Kidney (tissue), 14 donors: Measurements from ENCODE around the gene BCL3. TPM values are rescaled to one million over a fixed set of nuclear protein-coding genes. Genes with fewer than 3 reads are reported as not detected.

ENCODE experiments used
- DNase-seq, 5 donors: peaks; one replicate each; pipeline ENCODE4 v3.0.0-alpha.2; 2013 to 2020
- FAIRE-seq: peaks from 2 replicates; lab custom pipeline; 2012; peaks lifted over from hg19 to GRCh38; lab: Jason Lieb, UNC
- H3K27ac ChIP-seq, 2 donors: one replicate each; pipeline ENCODE4 v1.7.0; 2013; ENCODE audit warnings: low read depth in 2 of 2, low read length in 2 of 2, inconsistent platforms in 1 of 2
- H3K27me3 ChIP-seq: one replicate; pipeline ENCODE4 v1.7.1; 2013; ENCODE audit warnings: low read length, inconsistent platforms; ENCODE audit not compliant: control insufficient read depth, insufficient read depth
- H3K36me3 ChIP-seq, 3 donors: one replicate each; pipeline versions ENCODE4 v1.7.0 to v1.7.1; 2013; ENCODE audit warnings: low read length in 3 of 3, control low read depth in 1 of 3, inconsistent platforms in 1 of 3; ENCODE audit not compliant: insufficient read depth in 3 of 3, control insufficient read depth in 2 of 3
- H3K4me1 ChIP-seq, 3 donors: one replicate each; pipeline versions ENCODE4 v1.7.0 to v1.7.1; 2013; ENCODE audit warnings: low read length in 3 of 3, inconsistent platforms in 1 of 3, low read depth in 1 of 3; ENCODE audit not compliant: control insufficient read depth in 2 of 3, insufficient read depth in 2 of 3
- H3K4me3 ChIP-seq, 3 donors: one replicate each; pipeline versions ENCODE4 v1.7.0 to v1.8.1; 2013; ENCODE audit warnings: low read length in 3 of 3, control low read depth in 1 of 3, inconsistent platforms in 1 of 3
- H3K9ac ChIP-seq, 3 donors: one replicate each; pipeline versions ENCODE4 v1.7.0 to v1.7.1; 2013; ENCODE audit warnings: low read length in 3 of 3, control low read depth in 1 of 3, inconsistent platforms in 1 of 3
- H3K9me3 ChIP-seq, 3 donors: one replicate each; pipeline versions ENCODE4 v1.7.0 to v1.7.1; 2013; ENCODE audit warnings: low read length in 3 of 3, control low read depth in 1 of 3, inconsistent platforms in 1 of 3; ENCODE audit not compliant: control insufficient read depth in 2 of 3, insufficient read depth in 1 of 3
- CTCF ChIP-seq: IDR thresholded peaks from 3 replicates; pipeline ENCODE4 v1.5.1; 2012; ENCODE audit warnings: mild to moderate bottlenecking, moderate library complexity, borderline replicate concordance; ENCODE audit not compliant: insufficient read depth; ENCODE audit errors: extremely low read depth
- intact Hi-C: fragments of 100-400 bp; cut with DNase I; formaldehyde crosslinking; loops from one replicate; pipeline ENCODE4 v1.11.1; 2022
- polyA plus RNA-seq: library from polyadenylated mRNA; stranded (reverse); fragments of 350-450 nt; fragmentation: Illumina TruSeq; extraction: RNeasy Lipid Tissue Mini Kit (QIAGEN cat#74804); gene quantifications from one replicate; pipeline ENCODE4 v1.2.3, GENCODE V29; 2014; ENCODE audit warnings: low read depth, low replicate concordance; ENCODE audit not compliant: insufficient read depth
- total RNA-seq: library from RNA; stranded (reverse); fragmentation: NEBNext Ultra II Directional; extraction: Animal tissue kit (Norgen Biotek cat#: 25700); gene quantifications from one replicate; pipeline ENCODE4 v1.2.1, GENCODE V29; 2021
- donor health status: control.
- donor health status: control.
- donor health status: control.
- donor health status: control.
- donor health status: control.
- donor health status: DM: yes; HTN: yes; CAD: no.
- donor health status: Normal renal cell carcinoma (clear cell type).

BCL3 gene
- total and polyA plus RNA-seq, 2 donors from 2014 or later = 23.2 to 86.8 TPM

GRCh38 chr19:44749994-44750393 lies 1.5 kb downstream of the BCL3 start:
- DNase-seq (peak in 1 of 5 donors; percentile 44), FAIRE-seq (no peak)
- no peaks in the 10 kb centered on the region for H3K9me3 ChIP-seq
- H3K4me3 ChIP-seq = peak overlapping the region in 2 of 3 donors; percentile 75 to 82
- TF ChIP-seq CTCF = no peak
- H3K9ac ChIP-seq = peak overlapping the region in 2 of 3 donors; percentile 75 to 84
- peak overlapping the region; percentile 23 to 87 for H3K27ac ChIP-seq
- H3K4me1 ChIP-seq = peaks cover 0 to 36% (median 27%) of the 10 kb centered on the region in 3 donors
- H3K27me3 ChIP-seq = no peaks in the 10 kb centered on the region
- peaks cover 0 to 9% (median 6%) of the 10 kb centered on the region in 3 donors for H3K36me3 ChIP-seq
- intact Hi-C loops = no loop called here

- H3K4me3 ChIP-seq = peak overlapping the region in 2 of 3 donors; percentile 37 to 55
- no peak for DNase-seq
- TF ChIP-seq CTCF = no peak
- H3K27me3 ChIP-seq = no peaks in the 10 kb centered on the region
- peak overlapping the region; percentile 15 to 93 for H3K27ac ChIP-seq
- H3K9ac ChIP-seq = peak overlapping the region in 2 of 3 donors; percentile 10 to 42
- H3K4me1 ChIP-seq = peaks cover 0 to 44% (median 29%) of the 10 kb centered on the region in 3 donors
- peaks cover 0 to 17% (median 10%) of the 10 kb centered on the region in 3 donors for H3K36me3 ChIP-seq
- no peaks in the 10 kb centered on the region for H3K9me3 ChIP-seq
- intact Hi-C loops = no loop called here
- FAIRE-seq = no peak
These were observed 3.8 kb downstream of the BCL3 start for GRCh38 chr19:44752123-44752815.

GRCh38 chr19:44752816-44753625 lies 4.5 kb downstream of the BCL3 start:
- Histone ChIP-seq H3K9me3 (no peaks in the 10 kb centered on the region), H3K4me1 (peaks cover 0 to 48% (median 27%) of the 10 kb centered on the region in 3 donors), H3K36me3 (peaks cover 0 to 17% (median 10%) of the 10 kb centered on the region in 3 donors), H3K4me3 (peak overlapping the region in 2 of 3 donors; percentile 37 to 55), H3K27me3 (no peaks in the 10 kb centered on the region), H3K27ac (peak overlapping the region; percentile 89 to 93), H3K9ac (peak overlapping the region in 1 of 3 donors; percentile 42)
- DNase-seq (peak; percentile 89 to 98 (median 90)), FAIRE-seq (no peak)
- intact Hi-C loops = no loop called here
- no peak for TF ChIP-seq CTCF
